T follicular helper cell (primary cell): ENCODE results near the gene SYNM.

Experiments
- DNase-seq: peaks from one replicate; pipeline ENCODE4 v3.0.0-alpha.2; 2020; ENCODE audit warnings: low read depth

Gene SYNM

DNA sequence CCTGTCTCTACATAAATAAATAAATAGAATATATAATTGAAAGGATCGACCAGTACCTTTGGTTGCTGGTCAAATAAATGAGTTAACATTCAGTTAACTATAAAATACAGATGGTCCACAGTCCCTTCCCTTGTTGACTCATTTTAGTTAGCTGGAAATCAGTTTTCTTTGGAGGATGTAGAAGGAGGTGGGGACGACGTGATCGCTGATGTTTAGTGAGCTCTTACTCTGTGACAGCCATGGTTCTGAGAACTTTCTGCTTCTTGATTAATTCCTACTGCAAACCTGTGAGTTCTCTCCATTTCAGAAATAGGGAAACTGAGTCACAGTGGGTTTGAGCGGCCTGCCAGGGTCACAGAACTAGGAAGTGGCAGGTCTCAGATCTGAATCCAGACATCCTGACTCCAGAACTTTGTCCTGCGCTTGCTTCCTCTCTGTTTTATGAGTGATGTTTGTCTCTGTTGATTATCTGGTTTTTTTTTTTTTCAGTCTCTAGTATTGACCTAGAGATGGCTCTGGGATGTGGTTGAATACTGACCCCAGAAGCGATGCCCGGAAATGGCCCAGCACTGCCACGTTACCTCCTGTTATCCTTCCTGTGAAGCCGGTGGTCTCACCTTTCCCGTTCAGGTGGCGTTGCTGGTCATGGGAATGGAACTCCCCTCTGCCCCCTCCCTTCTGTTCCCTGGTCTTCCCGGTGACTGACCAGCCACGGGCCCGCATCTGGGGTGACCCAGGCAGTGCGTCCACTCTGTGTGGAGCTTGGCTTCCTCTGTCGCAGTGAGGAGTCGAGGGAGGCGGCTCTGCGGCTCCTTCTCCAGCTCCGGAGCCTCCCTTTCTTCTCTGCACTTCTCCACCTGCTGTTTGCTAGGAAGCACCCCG, 18.2 kb downstream of the SYNM start:
- DNase-seq, result no peak

DNA sequence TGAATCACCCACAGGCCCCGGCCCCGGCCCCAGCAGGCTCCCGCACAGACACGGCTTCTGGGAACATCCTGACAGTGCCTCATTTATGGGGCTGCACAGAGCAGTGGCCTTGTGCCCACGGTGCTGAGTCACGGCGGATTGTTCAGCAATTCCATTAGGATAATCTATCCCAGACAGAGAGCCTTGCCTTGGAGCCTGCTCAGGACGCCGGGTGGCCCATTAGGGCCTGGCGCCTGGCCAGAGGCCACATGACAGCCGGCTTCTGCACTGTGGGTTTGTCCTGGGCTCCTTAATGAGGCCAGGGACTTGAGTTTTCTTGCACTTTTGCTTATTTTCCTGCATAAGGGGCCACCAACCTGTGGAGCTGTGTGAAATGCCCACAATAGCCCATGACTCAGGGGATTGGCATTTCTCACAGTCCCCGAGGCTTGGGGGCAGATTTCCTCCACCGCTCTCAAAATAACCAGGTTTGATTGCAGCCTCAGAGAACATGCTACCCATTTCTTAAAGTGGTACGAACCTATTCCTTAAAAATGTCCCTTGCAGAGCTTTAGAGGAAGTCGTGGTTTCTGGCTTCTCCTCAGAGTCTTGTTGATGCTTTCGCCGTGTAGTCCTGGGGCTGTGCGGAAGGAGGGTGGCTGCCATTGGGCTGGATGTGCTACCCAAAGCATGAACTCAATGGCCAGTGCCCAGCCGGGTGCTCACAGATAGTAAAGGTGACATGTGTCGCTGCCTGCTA, 19.0 kb downstream of the SYNM start:
- DNase-seq, result no peak

DNA sequence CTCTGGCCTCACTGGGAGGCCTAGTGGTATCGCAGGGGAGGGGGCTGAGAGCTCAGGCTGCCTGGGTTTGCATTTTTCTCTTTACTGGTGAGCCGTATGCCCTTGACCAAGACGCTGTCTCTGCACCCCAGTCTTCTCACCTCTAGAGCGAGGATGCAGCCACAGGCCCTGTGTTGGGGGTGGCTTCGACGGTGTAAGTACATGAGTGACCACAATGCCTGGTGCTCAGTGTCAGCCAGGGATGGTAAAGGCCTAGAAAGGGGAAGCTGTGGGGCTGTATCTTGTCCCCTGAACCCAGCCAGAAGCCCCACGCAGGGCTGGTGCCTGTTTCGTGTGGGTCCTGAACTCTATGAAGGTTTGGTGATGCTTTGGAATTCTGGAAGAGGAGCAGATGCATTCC, 19.8 kb downstream of the SYNM start:
- DNase-seq, result no peak

DNA sequence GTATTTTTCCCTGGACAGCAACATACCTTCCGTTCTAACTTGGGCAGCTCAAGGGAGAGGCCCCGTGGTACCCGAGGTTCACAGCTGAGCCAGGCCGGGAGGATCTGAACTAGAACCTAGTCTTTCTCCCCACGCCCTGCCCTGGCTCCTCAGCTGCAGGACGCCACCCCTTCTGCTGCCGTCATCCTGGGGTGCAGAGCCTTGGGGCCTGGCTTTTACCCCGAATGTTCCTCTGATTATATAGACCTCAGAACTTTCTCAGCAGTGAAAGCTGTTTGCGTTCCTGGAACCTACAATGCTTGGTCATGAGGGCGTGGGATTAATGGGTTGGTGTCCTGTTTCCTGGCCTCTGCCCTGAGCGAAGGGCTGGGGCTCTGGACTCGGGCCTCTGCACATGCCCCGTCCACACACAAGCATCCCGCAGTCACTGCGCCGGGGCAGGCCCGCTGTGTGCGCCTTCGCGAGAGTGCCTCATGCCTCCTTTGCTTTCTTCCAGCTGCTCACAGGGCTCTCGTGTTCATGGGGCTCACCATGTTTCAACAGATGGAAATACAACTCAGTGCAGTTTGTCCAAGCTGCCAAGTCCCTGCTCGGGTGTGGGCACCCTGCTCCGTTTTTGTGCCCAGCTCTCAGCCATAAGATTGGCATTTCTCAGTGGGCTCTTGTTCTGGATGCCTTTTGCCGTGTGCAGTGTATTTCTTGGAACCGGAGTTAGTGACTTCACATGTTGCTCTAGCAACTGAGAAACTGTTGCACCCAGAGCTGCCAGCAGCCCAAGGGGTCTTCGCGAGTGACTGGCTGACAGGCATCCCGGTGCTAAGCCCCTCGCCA, 20.4 kb downstream of the SYNM start:
- no peak for DNase-seq

DNA sequence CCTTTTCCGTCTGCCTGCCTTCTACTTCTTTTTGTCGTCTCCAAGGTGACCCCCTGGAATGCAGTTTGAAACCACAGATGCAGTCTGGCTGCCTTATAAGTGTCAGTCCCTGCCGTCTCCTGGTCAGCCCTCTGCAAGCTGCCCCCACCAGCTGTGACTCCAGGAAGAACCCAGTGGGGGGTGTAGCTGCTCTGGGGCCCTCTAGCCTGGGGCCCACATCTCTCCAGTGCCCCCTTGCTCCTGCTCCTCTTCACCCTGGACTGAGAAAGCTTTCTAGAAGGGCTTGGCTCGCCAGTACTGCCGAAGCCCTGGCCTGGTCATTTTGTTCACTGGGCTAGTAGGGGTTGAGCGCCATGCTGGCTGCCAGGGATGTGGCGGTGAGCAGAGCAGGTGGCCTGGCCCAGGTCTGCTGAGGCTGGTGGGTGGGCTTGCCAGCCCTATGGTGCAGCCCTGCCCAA, 21.3 kb downstream of the SYNM start:
- DNase-seq, result no peak

DNA sequence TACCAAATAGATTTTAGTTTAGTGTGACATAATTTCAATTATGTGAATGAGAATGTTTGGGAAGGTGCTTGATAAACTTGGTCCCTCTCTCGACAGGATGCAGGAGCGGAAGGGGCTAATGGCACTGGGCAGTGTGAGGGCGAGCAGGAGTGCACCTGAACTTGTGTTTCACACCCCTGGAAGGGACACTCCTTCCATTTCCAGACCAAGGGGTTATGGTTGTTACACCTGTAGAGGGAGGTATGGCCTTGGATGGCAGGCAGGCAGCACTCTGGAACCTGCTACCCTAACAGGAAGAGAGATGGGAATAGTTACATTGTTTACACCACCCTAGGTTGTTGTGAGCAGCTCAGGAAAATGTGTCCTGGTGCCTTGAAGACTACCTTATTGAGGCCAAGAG, 22.1 kb downstream of the SYNM start:
- DNase-seq, result no peak

DNA sequence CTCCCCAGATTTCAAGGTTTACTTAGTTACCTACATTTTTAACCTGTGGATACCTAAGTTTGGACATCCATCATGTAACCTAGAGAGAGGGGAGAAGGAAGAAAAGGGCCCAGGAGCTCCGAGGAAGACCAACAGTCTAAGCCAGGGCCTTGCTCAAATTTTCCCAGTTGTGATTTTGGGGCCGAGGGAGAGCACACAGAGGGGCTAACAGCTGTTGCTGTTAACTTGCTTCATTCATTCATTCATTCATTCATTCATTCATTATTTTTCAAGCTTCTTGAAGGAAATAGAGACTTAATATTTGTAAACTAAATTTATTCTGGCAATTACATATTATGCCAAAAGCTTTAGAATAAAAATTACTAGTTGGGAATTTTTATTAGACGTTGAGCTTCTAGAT, 22.9 kb downstream of the SYNM start:
- no peak for DNase-seq

DNA sequence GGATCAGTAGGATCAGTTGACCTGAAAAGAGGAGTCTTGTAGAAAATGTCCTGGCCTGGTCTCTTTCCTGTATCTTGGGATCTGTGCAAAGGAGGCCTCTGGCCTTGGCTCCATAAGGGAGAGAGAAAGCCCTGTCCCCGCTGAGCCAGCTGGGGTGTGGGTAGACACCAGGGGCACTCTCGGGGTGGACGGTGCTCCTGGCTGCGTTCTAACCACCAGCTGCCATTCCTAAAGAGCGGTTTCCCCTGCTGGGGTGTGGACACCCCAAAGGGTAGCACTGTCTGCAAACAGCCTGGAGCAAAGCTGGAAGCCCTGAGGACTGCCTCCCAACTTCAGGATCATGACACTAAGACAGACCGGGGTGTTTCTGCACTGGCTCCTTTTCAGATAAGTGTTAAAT, 23.5 kb downstream of the SYNM start:
- DNase-seq, result no peak

DNA sequence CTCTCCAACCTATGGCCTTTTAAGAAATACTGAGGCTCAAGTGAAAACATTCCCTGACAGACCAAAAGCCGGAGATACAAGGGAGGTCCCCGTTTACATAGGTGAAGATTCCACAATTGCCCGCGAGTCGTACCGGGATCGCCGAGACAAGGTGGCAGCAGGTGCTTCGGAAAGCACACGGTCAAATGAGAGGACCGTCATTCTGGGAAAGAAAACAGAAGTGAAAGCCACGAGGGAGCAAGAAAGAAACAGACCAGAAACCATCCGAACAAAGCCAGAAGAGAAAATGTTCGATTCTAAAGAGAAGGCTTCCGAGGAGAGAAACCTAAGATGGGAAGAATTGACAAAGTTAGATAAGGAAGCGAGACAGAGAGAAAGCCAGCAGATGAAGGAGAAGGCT, 24.8 kb downstream of the SYNM start:
- no peak for DNase-seq

DNA sequence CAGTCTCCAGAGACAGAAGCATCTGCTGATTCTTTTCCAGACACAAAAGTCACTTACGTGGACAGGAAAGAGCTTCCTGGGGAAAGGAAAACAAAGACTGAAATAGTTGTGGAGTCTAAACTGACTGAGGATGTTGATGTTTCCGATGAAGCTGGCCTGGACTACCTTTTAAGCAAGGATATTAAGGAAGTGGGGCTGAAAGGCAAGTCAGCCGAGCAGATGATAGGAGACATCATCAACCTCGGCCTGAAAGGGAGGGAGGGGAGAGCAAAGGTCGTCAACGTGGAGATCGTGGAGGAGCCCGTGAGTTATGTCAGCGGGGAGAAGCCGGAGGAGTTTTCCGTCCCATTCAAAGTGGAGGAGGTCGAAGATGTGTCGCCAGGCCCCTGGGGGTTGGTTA, 25.4 kb downstream of the SYNM start:
- DNase-seq, result no peak

DNA sequence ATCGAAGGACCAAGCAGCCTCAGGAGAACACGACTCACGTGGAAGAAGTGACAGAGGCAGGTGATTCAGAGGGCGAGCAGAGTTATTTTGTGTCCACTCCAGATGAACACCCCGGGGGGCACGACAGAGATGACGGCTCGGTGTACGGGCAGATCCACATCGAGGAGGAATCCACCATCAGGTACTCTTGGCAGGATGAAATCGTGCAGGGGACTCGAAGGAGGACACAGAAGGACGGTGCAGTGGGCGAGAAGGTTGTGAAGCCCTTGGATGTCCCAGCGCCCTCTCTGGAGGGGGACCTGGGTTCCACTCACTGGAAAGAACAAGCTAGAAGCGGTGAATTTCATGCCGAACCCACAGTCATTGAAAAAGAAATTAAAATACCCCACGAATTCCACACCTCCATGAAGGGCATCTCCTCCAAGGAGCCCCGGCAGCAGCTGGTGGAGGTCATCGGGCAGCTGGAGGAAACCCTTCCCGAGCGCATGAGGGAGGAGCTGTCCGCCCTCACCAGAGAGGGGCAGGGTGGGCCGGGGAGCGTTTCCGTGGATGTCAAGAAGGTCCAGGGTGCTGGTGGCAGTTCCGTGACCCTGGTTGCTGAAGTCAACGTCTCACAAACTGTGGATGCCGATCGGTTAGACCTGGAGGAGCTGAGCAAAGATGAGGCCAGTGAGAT, 26.0 kb downstream of the SYNM start:
- DNase-seq, result no peak

DNA sequence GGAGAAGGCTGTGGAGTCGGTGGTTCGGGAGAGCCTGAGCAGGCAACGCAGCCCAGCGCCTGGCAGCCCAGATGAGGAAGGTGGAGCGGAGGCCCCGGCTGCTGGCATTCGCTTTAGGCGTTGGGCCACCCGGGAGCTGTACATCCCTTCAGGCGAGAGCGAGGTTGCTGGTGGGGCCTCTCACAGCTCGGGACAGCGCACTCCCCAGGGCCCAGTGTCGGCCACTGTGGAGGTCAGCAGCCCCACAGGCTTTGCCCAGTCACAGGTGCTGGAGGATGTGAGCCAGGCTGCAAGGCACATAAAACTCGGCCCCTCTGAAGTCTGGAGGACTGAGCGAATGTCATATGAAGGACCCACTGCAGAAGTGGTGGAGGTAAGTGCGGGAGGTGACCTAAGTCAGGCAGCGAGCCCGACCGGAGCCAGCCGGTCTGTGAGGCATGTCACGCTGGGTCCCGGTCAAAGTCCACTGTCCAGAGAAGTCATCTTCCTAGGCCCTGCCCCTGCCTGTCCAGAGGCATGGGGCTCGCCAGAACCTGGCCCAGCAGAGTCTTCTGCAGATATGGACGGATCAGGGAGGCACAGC, 26.7 kb downstream of the SYNM start:
- no peak for DNase-seq

DNA sequence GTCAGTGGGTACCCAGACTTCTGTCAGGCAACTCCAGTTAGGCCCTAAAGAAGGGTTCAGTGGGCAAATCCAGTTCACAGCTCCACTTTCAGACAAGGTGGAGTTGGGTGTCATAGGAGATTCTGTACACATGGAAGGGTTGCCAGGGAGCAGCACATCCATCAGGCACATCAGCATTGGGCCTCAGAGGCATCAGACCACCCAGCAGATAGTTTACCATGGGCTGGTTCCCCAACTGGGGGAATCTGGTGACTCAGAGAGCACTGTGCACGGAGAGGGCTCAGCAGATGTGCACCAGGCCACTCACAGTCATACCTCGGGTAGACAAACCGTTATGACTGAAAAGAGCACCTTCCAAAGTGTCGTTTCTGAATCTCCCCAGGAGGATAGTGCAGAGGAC, 27.2 kb downstream of the SYNM start:
- DNase-seq, result no peak

DNA sequence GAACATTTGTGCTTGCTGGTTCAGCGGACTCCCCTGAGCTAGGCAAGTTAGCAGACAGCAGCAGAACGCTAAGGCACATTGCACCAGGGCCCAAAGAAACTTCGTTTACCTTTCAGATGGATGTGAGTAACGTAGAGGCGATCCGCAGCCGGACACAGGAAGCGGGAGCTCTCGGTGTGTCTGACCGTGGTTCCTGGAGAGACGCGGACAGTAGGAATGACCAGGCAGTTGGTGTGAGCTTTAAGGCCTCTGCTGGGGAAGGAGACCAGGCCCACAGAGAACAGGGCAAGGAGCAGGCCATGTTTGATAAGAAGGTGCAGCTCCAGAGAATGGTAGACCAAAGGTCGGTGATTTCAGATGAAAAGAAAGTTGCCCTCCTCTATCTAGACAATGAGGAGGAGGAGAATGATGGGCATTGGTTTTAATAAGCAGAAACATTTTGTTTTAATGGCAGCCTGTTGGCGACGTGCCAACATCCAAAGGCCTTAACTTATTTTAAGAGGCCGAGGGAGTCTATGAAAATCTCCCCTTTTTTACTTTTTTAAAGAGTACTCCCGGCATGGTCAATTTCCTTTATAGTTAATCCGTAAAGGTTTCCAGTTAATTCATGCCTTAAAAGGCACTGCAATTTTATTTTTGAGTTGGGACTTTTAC, 27.9 kb downstream of the SYNM start:
- no peak for DNase-seq

DNA sequence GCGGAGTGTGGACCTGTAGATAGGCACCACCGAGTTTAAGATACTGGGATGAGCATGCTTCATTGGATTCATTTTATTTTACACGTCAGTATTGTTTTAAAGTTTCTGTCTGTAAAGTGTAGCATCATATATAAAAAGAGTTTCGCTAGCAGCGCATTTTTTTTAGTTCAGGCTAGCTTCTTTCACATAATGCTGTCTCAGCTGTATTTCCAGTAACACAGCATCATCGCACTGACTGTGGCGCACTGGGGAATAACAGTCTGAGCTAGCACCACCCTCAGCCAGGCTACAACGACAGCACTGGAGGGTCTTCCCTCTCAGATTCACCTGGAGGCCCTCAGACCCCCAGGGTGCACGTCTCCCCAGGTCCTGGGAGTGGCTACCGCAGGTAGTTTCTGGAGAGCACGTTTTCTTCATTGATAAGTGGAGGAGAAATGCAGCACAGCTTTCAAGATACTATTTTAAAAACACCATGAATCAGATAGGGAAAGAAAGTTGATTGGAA, 29.5 kb downstream of the SYNM start:
- DNase-seq, result no peak

DNA sequence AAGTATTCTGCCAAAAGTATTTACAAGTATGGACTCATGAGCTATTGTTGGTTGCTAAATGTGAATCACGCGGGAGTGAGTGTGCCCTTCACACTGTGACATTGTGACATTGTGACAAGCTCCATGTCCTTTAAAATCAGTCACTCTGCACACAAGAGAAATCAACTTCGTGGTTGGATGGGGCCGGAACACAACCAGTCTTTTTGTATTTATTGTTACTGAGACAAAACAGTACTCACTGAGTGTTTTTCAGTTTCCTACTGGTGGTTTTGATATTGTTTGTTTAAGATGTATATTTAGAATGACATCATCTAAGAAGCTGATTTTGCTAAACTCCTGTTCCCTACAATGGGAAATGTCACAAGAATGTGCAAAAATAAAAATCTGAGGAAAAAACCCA, 30.3 kb downstream of the SYNM start:
- DNase-seq, result no peak

DNA sequence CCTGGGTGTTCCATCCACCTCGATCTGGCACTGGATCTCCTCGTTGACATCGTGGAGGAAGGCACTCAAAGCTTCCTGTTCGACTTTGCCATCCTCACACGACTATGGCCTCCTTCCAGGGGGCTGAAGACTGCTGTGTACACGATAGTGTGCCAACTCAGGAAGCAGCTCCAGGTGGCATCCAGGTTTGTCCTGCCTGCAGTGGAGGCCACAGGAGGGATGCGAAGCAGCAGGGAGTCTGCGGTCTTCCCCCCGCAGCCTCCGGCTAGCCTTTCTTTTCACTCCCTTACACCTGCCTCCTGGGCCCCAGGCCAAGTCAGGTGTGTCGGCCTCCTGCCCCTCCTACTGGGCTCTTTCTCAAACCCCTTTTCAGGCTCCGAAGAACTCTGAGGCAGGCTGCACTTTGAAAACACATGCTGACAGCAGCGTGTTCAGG, 32.2 kb downstream of the SYNM start:
- no peak for DNase-seq

DNA sequence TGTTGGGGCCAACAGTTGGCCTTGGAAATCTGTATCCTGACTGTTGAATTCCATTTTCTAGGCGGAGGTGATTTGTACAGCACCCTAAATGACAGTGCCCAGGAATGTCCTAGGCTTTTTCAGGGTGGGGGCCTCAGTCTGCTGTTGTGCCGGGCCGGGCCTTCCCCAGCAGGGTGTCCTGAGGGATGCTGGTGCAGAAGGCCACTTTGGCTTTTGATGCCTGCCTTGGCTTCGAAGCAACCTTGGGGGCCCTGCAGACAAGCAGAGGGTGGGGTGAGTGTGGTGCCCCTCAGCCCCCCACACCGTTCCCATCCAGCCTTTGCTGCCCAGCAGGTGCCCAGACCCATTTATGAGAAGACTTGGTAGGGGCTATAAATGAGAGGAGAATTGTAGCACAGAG, 33.0 kb downstream of the SYNM start:
- DNase-seq, result no peak

DNA sequence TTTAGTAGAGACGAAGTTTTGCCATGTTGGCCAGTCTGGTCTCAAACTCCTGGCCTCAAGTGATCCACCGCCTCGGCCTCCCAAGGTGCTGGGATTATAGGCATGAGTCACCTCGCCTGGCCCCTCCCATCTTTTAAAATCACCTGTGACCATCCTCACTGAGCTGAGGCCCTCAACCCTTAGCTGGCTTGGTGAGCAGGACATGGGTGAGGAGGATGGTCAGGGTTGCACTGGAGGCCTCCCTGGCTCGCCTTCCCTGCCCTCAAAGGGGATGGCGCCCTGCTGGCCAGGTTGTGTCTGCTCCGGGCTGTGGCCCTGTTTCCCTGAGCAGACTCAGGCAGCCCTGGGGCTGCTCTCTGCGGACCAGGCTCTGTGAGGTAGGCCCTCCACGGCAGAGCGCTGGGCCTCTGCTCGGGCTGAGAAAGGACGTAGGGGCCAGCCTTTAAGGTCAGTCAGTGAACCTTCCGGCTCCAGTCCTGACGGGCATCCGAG, 33.7 kb downstream of the SYNM start:
- no peak for DNase-seq

DNA sequence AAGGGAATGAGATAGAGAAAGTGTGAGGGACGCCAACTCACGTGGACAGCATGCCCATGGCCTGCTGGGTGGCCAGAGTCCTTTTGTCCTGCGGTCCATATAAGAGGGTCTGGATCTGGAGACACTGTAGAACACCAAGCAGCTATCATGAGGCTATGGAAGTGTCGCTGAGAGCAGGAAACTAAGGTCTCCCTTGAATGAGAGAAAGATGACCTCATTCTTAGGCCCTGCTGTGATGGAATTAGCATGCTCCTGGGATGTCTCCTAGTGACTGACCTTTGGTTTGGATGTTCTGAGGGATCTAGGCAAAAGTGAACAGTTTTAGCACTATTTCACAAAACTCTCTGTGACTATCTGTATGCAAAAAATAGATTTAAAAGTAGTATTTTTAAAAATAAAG, 34.4 kb downstream of the SYNM start:
- no peak for DNase-seq

DNA sequence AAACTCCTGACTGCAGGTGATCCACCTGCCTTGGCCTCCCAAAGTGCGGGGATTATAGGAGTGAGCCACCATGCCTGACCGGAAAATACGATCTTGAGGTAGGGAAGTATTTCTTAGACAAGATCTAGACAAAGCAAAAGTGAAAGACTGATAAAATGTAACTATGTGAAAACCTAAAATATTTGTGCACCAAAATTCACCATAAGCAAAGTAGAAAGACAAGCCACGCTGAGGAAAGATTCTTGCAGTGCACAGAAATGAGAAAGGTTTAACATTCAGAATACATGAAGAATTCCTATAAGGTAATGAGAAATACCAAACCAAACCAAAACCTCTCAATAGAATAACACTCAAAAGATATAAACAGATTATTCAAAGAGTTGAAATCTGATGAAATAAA, 35.7 kb downstream of the SYNM start:
- no peak for DNase-seq
